ENCODE results near the gene KRTAP4-5.

GRCh38 chr17:41101586-41102259, 47.9 kb downstream of the KRTAP4-5 start, which contains the start of gene KRTAP4-16:
- TF ChIP-seq SALL2 (tag by site-specific recombination; IDR thresholded peaks at IDR 0.05; ENCODE audit: borderline replicate concordance) (no peak), ZNF311 (tag by site-specific recombination; IDR thresholded peaks at IDR 0.05; ENCODE audit: borderline replicate concordance) (no peak), CTCF (tag by site-specific recombination; IDR thresholded peaks at IDR 0.05) (no peak), ZEB2 (tag by site-specific recombination; IDR thresholded peaks at IDR 0.05) (no peak), ZNF624 (tag by site-specific recombination; IDR thresholded peaks at IDR 0.05) (no peak), ZXDB (tag by site-specific recombination; IDR thresholded peaks at IDR 0.05) (no peak), KLF9 (tag by site-specific recombination; IDR thresholded peaks at IDR 0.05; ENCODE audit: low read depth) (no peak), OVOL3 (tag by site-specific recombination; IDR thresholded peaks at IDR 0.05) (no peak), TCF7L2 (IDR thresholded peaks at IDR 0.05; ENCODE audit: borderline replicate concordance, low read depth, low read length) (no peak), ZNF138 (tag by site-specific recombination; IDR thresholded peaks at IDR 0.05; ENCODE audit: borderline replicate concordance) (no peak), REST (tag by site-specific recombination; IDR thresholded peaks at IDR 0.05) (no peak), ZNF23 (tag by site-specific recombination; IDR thresholded peaks at IDR 0.05; ENCODE audit: borderline replicate concordance) (no peak)
